Mucosa of gallbladder (tissue), 1 donor: Measurements from ENCODE around the gene FBN1. TPM values are rescaled to one million over a fixed set of nuclear protein-coding genes. Genes with fewer than 3 reads are reported as not detected.

Experiments used
- DNase-seq: peaks from one replicate; pipeline ENCODE4 v3.0.0-alpha.2; 2020; ENCODE audit warnings: low spot score
- total RNA-seq: library from RNA; stranded (reverse); gene quantifications from one replicate; pipeline ENCODE4 v1.2.1, GENCODE V29; 2021
- donor health status: DM: no; HTN: no; CAD: no.

FBN1 gene
- total RNA-seq: 57.6 TPM

DNA sequence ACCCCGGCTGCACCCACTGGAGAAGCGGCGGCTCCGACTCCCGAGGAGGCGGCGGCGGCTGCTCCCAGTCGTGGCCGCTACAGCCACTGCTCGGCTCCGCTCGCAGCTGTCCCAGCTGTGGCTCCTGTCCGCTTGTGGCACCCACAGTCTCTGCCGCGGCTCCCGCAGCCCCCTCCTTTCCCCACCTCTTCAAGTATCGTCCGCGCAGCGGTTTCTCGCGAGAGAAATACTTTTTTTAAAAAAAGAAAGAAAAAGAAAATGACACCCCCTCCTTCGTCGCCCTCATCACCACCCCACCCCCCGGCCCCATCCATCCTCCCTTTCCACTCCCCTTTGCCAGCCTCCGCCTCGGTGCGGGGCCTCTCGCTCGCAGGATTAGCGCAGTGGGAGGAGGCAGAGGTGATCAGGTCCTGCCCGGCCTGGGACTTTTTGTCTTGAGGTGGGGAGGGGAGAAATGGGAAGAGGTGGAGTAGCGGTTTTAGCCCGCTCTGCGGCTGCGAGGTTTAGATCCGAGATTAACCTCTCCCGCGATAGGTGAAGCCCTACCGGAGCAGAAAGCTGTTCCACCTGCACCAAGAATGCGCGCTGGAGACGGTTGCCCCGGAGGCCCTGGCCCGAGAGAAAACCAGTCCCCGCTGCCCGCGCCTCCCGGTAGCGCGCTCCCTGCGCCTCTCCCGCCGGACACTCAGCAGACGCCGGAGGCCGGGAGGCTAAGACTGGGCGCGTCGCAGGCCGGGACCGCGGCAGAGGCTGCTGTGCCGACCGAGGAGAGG, at the start of gene FBN1:
TSS of gene FBN1 (minus strand) at position 152 of the 773 bp plus-strand sequence. CDS start 940 bp downstream, outside the sequence.
- DNase-seq: peak; percentile 66

DNA sequence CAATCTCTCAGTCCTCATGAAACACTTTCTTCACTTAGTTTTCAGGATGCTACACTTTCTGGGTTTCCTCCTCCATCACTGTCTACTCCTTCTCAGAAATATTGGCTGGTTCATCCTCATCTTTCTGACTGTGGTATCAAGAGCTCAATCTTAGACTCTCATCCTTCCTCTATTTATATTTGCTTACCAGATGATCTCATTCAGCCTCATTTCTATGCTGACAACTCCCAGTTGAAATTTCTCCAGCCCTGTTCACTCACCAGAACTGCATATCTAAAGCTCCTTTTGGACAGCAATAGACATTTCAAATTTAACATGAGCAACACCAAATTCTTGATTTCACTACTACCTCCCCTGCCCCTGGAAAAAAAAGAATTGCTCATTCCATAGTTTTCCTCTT, 48.0 kb upstream of the FBN1 start:
- DNase-seq: no peak

DNA sequence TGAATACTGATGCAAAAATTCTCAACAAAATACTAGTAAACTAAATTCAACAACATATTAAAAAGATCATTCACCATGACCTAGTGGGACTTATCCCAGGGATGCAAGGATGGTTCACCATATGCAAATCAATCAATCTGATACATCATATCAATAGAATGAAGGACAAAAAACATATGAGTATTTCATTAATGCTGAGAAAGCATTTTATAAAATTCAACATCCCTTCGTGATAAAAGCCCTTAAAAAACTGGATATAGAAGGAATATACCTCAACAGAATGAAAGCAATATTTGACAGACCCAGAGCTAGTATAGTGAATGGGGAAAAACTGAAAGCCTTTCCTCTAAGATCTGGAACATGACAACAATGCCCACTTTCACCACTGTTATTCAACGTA, 43.0 kb upstream of the FBN1 start:
- no peak for DNase-seq

GRCh38 chr15:48683991-48684765, 38.7 kb upstream of the FBN1 start:
- DNase-seq: no peak

GRCh38 chr15:48682942-48683651, 37.6 kb upstream of the FBN1 start:
- peak; percentile 59 for DNase-seq

- no peak for DNase-seq
Observed at GRCh38 chr15:48681353-48681752, 35.8 kb upstream of the FBN1 start.

- no peak for DNase-seq
Observed at GRCh38 chr15:48680841-48681240, 35.3 kb upstream of the FBN1 start.

DNA sequence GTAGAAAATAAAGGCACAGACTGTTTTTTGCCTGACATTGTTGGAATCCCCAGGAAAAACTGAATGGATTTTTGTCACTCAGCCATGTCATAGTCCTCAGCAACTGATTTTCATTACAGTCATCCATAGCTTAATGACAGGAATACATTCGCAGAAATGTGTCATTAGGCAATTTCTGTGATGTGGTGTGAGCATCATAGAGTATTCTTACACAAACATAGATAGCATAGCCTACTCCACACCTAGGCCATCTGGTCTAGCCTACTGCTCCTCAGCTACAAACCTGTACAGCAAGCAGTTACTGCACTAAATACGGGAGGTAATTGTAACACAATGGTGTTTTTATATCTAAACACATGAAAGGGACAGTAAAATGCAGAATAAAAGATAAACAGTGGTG, 34.4 kb upstream of the FBN1 start:
- no peak for DNase-seq

DNA sequence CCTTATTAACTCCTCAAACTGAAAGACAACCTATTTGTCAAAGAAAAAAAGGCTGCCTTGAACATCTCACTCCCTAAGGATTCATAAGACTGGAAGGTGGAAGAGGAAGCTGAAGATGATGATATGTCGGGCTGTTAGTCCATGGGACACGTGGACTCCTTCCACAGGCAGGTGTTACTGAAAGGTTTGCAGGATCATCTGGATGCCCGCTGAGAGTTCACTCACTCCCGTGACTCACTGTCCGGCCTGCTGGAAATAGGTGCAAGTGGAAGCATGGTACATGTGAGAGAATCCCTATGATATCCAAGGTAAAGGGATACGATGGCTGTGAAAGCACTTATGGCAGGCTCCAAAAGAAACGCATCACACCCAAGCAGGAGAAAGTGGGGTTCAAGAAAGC, 33.3 kb upstream of the FBN1 start:
- no peak for DNase-seq

- DNase-seq: no peak
Observed at GRCh38 chr15:48677821-48678220, 32.3 kb upstream of the FBN1 start.

- no peak for DNase-seq
Observed at GRCh38 chr15:48675436-48675835, 29.9 kb upstream of the FBN1 start.

DNA sequence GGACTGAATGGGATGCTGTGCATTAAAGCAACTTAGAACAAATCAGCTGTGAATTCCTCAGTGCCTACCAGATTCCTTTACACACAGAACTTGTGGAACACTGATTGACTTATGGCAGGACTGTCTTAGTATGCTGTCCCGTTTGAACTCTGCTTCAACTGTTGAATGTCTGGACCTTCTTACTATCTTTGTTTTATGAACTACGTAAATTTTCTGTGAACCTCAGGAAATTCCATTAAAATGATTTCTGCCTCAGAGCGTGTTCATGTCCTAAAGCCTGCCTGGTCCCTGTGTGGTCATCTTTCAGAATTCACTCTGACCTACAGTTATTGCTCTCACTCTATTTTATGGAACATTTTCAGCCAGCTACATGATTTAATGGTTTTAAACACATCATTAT, 29.4 kb upstream of the FBN1 start:
- no peak for DNase-seq

- no peak for DNase-seq
Observed at GRCh38 chr15:48672206-48672605, 26.7 kb upstream of the FBN1 start.

- DNase-seq: no peak
Observed at GRCh38 chr15:48671103-48672022, 25.9 kb upstream of the FBN1 start.

DNA sequence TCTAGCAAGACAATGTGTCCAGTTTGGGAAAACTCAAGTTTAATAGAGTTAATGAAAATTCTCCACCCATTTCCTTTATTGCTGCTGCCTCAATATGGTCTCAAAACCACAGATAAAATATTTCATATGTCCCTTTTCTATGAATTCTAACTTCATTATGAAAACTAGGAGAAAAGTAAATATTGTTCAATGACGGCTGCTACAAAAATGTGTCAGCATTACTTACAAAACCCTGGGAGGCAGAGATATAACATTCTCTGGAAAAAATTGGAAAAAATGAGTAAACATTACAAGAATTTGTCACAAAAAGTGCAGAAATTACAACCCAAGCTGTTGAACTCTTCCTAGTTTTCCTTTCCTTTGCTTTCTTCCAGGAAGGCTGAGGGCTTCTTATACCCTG, 22.2 kb upstream of the FBN1 start:
- DNase-seq: no peak

- DNase-seq: no peak
Observed at GRCh38 chr15:48664436-48664835, 18.9 kb upstream of the FBN1 start.

- DNase-seq: no peak
Observed at GRCh38 chr15:48657950-48658591, 12.6 kb upstream of the FBN1 start.

GRCh38 chr15:48654801-48655200, 9.3 kb upstream of the FBN1 start:
- no peak for DNase-seq

DNA sequence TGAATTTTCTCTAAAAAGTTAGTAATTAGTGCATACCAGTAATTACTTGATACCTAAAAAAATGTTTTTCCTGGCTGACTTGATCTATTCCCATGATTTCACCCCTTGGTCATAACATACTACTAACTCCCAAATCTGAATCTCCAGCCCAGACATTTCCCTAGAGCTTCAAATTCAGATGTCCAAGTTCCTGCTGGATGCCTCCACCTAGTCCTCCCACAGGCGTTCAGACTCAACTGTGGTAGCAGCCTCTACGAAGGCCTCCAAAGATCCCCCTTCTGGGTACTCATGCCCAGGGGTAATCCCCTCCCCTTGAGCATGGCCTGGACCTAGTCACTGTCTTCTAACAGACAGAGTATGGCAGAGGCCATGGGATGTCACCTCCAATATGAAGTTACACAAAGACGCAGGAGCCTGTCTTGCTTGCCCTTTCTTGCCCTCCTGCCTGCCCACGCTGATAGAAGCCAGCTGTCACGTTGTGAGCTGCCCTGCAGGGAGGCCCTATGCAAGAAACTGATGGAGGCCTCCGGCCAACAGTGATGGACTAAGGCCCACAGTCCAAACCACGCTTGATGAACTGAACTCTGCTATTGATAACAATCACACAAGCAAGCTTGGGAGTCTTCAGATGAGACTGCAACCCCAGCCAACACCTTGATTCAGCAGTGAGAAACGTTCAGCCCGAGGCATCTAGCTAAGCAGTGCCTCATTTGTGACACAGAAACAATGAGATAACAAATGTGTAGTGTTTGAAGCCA, 8.6 kb upstream of the FBN1 start:
- DNase-seq: no peak

DNA sequence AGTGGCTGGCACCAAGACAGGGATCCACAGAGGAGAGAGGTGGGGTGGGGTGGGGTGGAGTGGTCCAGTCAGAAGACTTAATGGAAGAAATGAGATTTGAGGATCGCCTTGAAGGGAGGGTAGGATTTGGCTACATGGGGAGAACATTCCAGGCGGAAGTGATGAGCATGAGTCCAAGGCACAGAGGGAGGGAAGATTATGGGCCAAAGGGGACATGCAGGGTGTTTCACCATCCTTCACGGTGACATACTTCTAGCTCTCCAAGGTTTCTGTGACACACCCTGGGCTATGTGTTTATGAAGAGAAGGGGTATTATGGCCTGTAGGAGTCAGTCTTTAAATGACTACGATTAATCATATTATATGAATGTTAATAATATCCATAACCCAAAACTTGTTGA, 7.7 kb upstream of the FBN1 start:
- DNase-seq: no peak
